Suprapubic skin (tissue), 4 donors: Measurements from ENCODE around the gene CYP2C8.

Source experiments
- EP300 ChIP-seq: sonication (generic); formaldehyde crosslinking; IDR thresholded peaks from one replicate; pipeline ENCODE4 v1.6.1; 2017; ENCODE audit warnings: antibody characterized with exemption
- POLR2A ChIP-seq, 2 donors: fragments of 450-650 bp; IDR thresholded peaks; one replicate each; pipeline ENCODE4 v1.6.1; 2017; ENCODE audit warnings: antibody characterized with exemption in 2 of 2, mild to moderate bottlenecking in 2 of 2, moderate library complexity in 2 of 2
- POLR2AphosphoS5 ChIP-seq, 3 donors: sonication (generic); formaldehyde crosslinking; IDR thresholded peaks; one replicate each; pipeline ENCODE4 v1.6.1; 2017; ENCODE audit warnings: antibody characterized with exemption in 3 of 3
- TF ChIP-seq, protein P1 (sequence below), 2 donors: fragments of 200-600 bp in 1 of 2; fragments of 450-650 bp in 1 of 2; sonication (generic) in 1 of 2; IDR thresholded peaks; one replicate each; pipeline ENCODE4 v1.5.1; 2016 to 2019; ENCODE audit warnings: antibody characterized with exemption in 2 of 2, mild to moderate bottlenecking in 1 of 2, moderate library complexity in 1 of 2

DNA sequence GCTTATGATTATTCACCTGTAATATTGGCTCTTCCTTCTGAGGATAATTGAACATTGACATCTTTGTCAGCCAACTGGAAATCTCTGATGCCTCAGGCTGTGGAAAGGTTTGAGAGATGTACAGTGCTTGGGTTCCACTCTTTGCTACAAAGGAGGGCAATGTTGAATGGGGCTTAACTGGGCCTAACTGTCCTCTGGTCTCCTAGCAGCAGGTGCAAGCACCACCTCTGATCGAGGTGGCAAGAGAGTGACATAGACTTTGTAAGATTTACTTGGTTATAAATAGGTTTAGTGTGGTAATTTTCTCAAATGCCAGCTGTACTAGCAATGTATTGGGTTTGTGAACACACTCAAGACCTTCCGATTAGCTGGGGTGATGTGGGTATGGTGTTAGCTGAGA is 21.1 kb downstream of the CYP2C8 start:
- TF ChIP-seq POLR2A (IDR thresholded peaks at IDR 0.05) (no peak), POLR2AphosphoS5 (IDR thresholded peaks at IDR 0.05) (no peak), EP300 (no peak)
- TF ChIP-seq, protein P1, sequence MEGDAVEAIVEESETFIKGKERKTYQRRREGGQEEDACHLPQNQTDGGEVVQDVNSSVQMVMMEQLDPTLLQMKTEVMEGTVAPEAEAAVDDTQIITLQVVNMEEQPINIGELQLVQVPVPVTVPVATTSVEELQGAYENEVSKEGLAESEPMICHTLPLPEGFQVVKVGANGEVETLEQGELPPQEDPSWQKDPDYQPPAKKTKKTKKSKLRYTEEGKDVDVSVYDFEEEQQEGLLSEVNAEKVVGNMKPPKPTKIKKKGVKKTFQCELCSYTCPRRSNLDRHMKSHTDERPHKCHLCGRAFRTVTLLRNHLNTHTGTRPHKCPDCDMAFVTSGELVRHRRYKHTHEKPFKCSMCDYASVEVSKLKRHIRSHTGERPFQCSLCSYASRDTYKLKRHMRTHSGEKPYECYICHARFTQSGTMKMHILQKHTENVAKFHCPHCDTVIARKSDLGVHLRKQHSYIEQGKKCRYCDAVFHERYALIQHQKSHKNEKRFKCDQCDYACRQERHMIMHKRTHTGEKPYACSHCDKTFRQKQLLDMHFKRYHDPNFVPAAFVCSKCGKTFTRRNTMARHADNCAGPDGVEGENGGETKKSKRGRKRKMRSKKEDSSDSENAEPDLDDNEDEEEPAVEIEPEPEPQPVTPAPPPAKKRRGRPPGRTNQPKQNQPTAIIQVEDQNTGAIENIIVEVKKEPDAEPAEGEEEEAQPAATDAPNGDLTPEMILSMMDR (IDR thresholded peaks at IDR 0.05), result no peak
